Inflammatory macrophage treated with lipopolysaccharide for 1 hour (primary cell): Measurements from ENCODE around the gene KCNMA1.
"Not testable (repeated sequence)": the region's sequence is repeated elsewhere in the genome, so short reads cannot be mapped to it uniquely, and the experiment has no call there.

Source experiments
- DNase-seq, 2 donors: peaks; one replicate each; pipeline ENCODE4 v3.0.0-alpha.2; 2020 to 2022

Gene KCNMA1

GRCh38 chr10:77580482-77580881 lies 57.1 kb downstream of the KCNMA1 start:
- DNase-seq = no peak

- DNase-seq = no peak
Observed at GRCh38 chr10:77578583-77579227, 58.9 kb downstream of the KCNMA1 start.

- no peak for DNase-seq
Observed at GRCh38 chr10:77577666-77578229, 59.9 kb downstream of the KCNMA1 start.

- no peak for DNase-seq
Observed at GRCh38 chr10:77576444-77577032, 61.1 kb downstream of the KCNMA1 start.

GRCh38 chr10:77576007-77576367 lies 61.6 kb downstream of the KCNMA1 start:
- no peak for DNase-seq

GRCh38 chr10:77575271-77576006 lies 62.2 kb downstream of the KCNMA1 start:
- no peak for DNase-seq

- peak; percentile 10 to 31 for DNase-seq
Observed at GRCh38 chr10:77574438-77574837, 63.2 kb downstream of the KCNMA1 start.

GRCh38 chr10:77572520-77572919 lies 65.1 kb downstream of the KCNMA1 start:
- DNase-seq = not testable (repeated sequence)

- DNase-seq = no peak
Observed at GRCh38 chr10:77571490-77571889, 66.1 kb downstream of the KCNMA1 start.

GRCh38 chr10:77566914-77567566 lies 70.6 kb downstream of the KCNMA1 start:
- DNase-seq = no peak

GRCh38 chr10:77566236-77566635 lies 71.4 kb downstream of the KCNMA1 start:
- DNase-seq = no peak

- DNase-seq = no peak
Observed at GRCh38 chr10:77565590-77566023, 72.0 kb downstream of the KCNMA1 start.

GRCh38 chr10:77564731-77565589 lies 72.6 kb downstream of the KCNMA1 start:
- DNase-seq = no peak

- no peak for DNase-seq
Observed at GRCh38 chr10:77563638-77564270, 73.9 kb downstream of the KCNMA1 start.

GRCh38 chr10:77562742-77563141 lies 74.9 kb downstream of the KCNMA1 start:
- no peak for DNase-seq

GRCh38 chr10:77561991-77562390 lies 75.6 kb downstream of the KCNMA1 start:
- no peak for DNase-seq

- no peak for DNase-seq
Observed at GRCh38 chr10:77560471-77560870, 77.1 kb downstream of the KCNMA1 start.

GRCh38 chr10:77560052-77560451 lies 77.6 kb downstream of the KCNMA1 start:
- no peak for DNase-seq

- DNase-seq = no peak
Observed at GRCh38 chr10:77556990-77557601, 80.5 kb downstream of the KCNMA1 start.

- DNase-seq = peak; percentile 75 to 88
Observed at GRCh38 chr10:77555591-77556212, 81.9 kb downstream of the KCNMA1 start.

GRCh38 chr10:77554996-77555397 lies 82.6 kb downstream of the KCNMA1 start:
- DNase-seq = peak; percentile 46 to 80
